Stimulated activated CD4-positive, alpha-beta T cell treated with anti-CD3 and anti-CD28 coated beads, Interleukin-1b, Interleukin-23, amount 100 ng/mL, for 4 hours (primary cell): ENCODE results near the gene BCO2.
"Not testable (repeated sequence)": the region's sequence is repeated elsewhere in the genome, so short reads cannot be mapped to it uniquely, and the experiment has no call there.

ENCODE experiments used
- DNase-seq, 2 donors: peaks; one replicate each; pipeline ENCODE4 v3.0.0-alpha.2; 2020; ENCODE audit warnings: low read depth in 2 of 2

BCO2 gene

GRCh38 chr11:112174789-112175598 lies at the start of gene BCO2:
Gene BCO2, plus strand, starts transcription at chr11:112175512. Its CDS starts 90 bp downstream, at chr11:112175602.
- DNase-seq: peak; percentile 9 to 15

- DNase-seq: no peak
These were observed 48.3 kb upstream of the BCO2 start for GRCh38 chr11:112127056-112127455.

GRCh38 chr11:112128483-112129121 lies 46.7 kb upstream of the BCO2 start:
- no peak for DNase-seq

- DNase-seq: no peak
These were observed 45.7 kb upstream of the BCO2 start for GRCh38 chr11:112129656-112130055.

- no peak for DNase-seq
These were observed 42.6 kb upstream of the BCO2 start for GRCh38 chr11:112132737-112133136.

GRCh38 chr11:112134473-112134872 lies 40.8 kb upstream of the BCO2 start:
- DNase-seq: no peak

GRCh38 chr11:112143597-112143996 lies 31.7 kb upstream of the BCO2 start:
- no peak for DNase-seq

GRCh38 chr11:112150517-112150916 lies 24.8 kb upstream of the BCO2 start:
- DNase-seq: no peak

GRCh38 chr11:112156153-112156955 lies 19.0 kb upstream of the BCO2 start:
- DNase-seq: no peak

GRCh38 chr11:112156956-112157766 lies 18.2 kb upstream of the BCO2 start:
- no peak for DNase-seq

GRCh38 chr11:112159098-112160065 lies 15.9 kb upstream of the BCO2 start:
- no peak for DNase-seq

- DNase-seq: no peak
These were observed 15.0 kb upstream of the BCO2 start for GRCh38 chr11:112160091-112160848.

- DNase-seq: no peak
These were observed 14.3 kb upstream of the BCO2 start for GRCh38 chr11:112161012-112161411.

- DNase-seq: not testable (repeated sequence)
These were observed 13.1 kb upstream of the BCO2 start for GRCh38 chr11:112162200-112162599.

GRCh38 chr11:112162761-112163546 lies 12.4 kb upstream of the BCO2 start:
- DNase-seq: no peak

GRCh38 chr11:112163875-112164685 lies 11.2 kb upstream of the BCO2 start, which contains the start of gene IL18:
Gene IL18, minus strand, starts transcription at chr11:112164094. Its CDS starts 9,041 bp downstream, at chr11:112155053.
- no peak for DNase-seq

- DNase-seq: no peak
These were observed 10.3 kb upstream of the BCO2 start for GRCh38 chr11:112165049-112165448.

GRCh38 chr11:112166562-112166961 lies 8.8 kb upstream of the BCO2 start:
- DNase-seq: no peak
